ENCODE measurements around the gene APMAP.
"Not testable (repeated sequence)": the region's sequence is repeated elsewhere in the genome, so short reads cannot be mapped to it uniquely, and the experiment has no call there.

GRCh38 chr20:24929867-24930723, 62.5 kb downstream of the APMAP start:
- TF ChIP-seq, protein P1, sequence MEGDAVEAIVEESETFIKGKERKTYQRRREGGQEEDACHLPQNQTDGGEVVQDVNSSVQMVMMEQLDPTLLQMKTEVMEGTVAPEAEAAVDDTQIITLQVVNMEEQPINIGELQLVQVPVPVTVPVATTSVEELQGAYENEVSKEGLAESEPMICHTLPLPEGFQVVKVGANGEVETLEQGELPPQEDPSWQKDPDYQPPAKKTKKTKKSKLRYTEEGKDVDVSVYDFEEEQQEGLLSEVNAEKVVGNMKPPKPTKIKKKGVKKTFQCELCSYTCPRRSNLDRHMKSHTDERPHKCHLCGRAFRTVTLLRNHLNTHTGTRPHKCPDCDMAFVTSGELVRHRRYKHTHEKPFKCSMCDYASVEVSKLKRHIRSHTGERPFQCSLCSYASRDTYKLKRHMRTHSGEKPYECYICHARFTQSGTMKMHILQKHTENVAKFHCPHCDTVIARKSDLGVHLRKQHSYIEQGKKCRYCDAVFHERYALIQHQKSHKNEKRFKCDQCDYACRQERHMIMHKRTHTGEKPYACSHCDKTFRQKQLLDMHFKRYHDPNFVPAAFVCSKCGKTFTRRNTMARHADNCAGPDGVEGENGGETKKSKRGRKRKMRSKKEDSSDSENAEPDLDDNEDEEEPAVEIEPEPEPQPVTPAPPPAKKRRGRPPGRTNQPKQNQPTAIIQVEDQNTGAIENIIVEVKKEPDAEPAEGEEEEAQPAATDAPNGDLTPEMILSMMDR (tag by site-specific recombination; IDR thresholded peaks at IDR 0.05), result not testable (repeated sequence)
- TF ChIP-seq PRDM10 (tag by site-specific recombination; IDR thresholded peaks at IDR 0.05); ZBTB7A (tag by site-specific recombination; IDR thresholded peaks at IDR 0.05; ENCODE audit: low read depth); ZNF510 (tag by site-specific recombination; IDR thresholded peaks at IDR 0.05; ENCODE audit: insufficient replicate concordance); ZNF350 (tag by site-specific recombination; IDR thresholded peaks at IDR 0.05); TCF7L2 (IDR thresholded peaks at IDR 0.05; ENCODE audit: borderline replicate concordance, low read depth, low read length): not testable (repeated sequence)

Data from HEK293 (cell line).